Esophagus muscularis mucosa (tissue), 4 donors: ENCODE results near the gene PDXK. TPM values are rescaled to one million over a fixed set of nuclear protein-coding genes. Genes with fewer than 3 reads are reported as not detected.

ENCODE experiments used
- DNase-seq: peaks from one replicate; pipeline ENCODE4 v3.0.0-alpha.2; 2017; ENCODE audit errors: extremely low spot score
- H3K27ac ChIP-seq, 4 donors: fragments of 200-600 bp; sonication (generic); replicated peaks in 1 of 4; 1 replicate in 3 of 4; 2 replicates in 1 of 4; pipeline ENCODE4 v1.5.1; 2016 to 2019; ENCODE audit warnings: mild to moderate bottlenecking in 1 of 4
- H3K27me3 ChIP-seq, 4 donors: fragments of 200-600 bp; sonication (generic); one replicate each; pipeline versions ENCODE4 v1.5.1 to v1.6.0; 2016 to 2019
- H3K36me3 ChIP-seq, 4 donors: fragments of 200-600 bp; sonication (generic); one replicate each; pipeline ENCODE4 v1.5.1; 2016 to 2019
- H3K4me1 ChIP-seq, 4 donors: fragments of 200-600 bp; sonication (generic); one replicate each; pipeline ENCODE4 v1.5.1; 2016 to 2019
- H3K4me3 ChIP-seq, 4 donors: fragments of 200-600 bp; sonication (generic); 1 replicate in 2 of 4; 2 replicates in 2 of 4; pipeline ENCODE4 v1.5.1; 2016 to 2019; ENCODE audit warnings: mild to moderate bottlenecking in 4 of 4, moderate library complexity in 1 of 4
- H3K9me3 ChIP-seq, 4 donors: fragments of 200-600 bp; sonication (generic); 1 replicate in 3 of 4; 2 replicates in 1 of 4; pipeline ENCODE4 v1.5.1; 2016 to 2019
- CTCF ChIP-seq, 3 experiments: fragments of 200-600 bp in 2 of 3; fragments of 450-650 bp in 1 of 3; sonication (generic) in 2 of 3; IDR thresholded peaks; one replicate each; pipeline ENCODE4 v1.5.1; 2017 to 2019; ENCODE audit warnings: antibody characterized with exemption in 3 of 3, mild to moderate bottlenecking in 2 of 3, moderate library complexity in 1 of 3
- EP300 ChIP-seq: sonication (generic); formaldehyde crosslinking; IDR thresholded peaks from one replicate; pipeline ENCODE4 v1.6.1; 2017; ENCODE audit warnings: antibody characterized with exemption
- POLR2A ChIP-seq: fragments of 450-650 bp; IDR thresholded peaks from one replicate; pipeline ENCODE4 v1.6.1; 2017; ENCODE audit warnings: antibody characterized with exemption, moderate library complexity, mild to moderate bottlenecking, low read depth
- POLR2AphosphoS5 ChIP-seq, 2 donors: sonication (generic); formaldehyde crosslinking; IDR thresholded peaks; one replicate each; pipeline ENCODE4 v1.6.1; 2017; ENCODE audit warnings: antibody characterized with exemption in 2 of 2
- WGBS: methylation state at CpG from one replicate; pipeline ENCODE4 v1.1.5; 2018; 5-methylcytosine and 5-hydroxymethylcytosine counted together
- intact Hi-C: fragments of 100-400 bp; cut with DNase I; formaldehyde crosslinking; loops from one replicate; pipeline ENCODE4 v1.15.1; 2023
- total RNA-seq, 4 donors: library from RNA; depleted of rRNA; stranded (reverse); fragments of >200 nt; gene quantifications; one replicate each; pipeline versions ENCODE4 v1.1.0 to v1.2.1, GENCODE V29; 2016

Gene PDXK
- total RNA-seq, 4 donors from 2014 or later: 22.4 to 40.9 (median 31.8) TPM

- H3K27me3 ChIP-seq: no peaks in the 10 kb centered on the region
- intact Hi-C loops: no loop called here
- no peak for DNase-seq
- no peaks in the 10 kb centered on the region for H3K9me3 ChIP-seq
- peaks cover 0 to 21% (median 16%) of the 10 kb centered on the region in 4 donors for H3K36me3 ChIP-seq
- peak overlapping the region in 1 of 4 donors; percentile 10 for H3K4me3 ChIP-seq
- TF ChIP-seq CTCF (IDR thresholded peaks at IDR 0.05) (no peak), POLR2AphosphoS5 (IDR thresholded peaks at IDR 0.05) (peak; percentile 13 to 38)
- peaks cover 26 to 52% (median 45%) of the 10 kb centered on the region in 4 donors for H3K4me1 ChIP-seq
- H3K27ac ChIP-seq: peak overlapping the region; percentile 8 to 82 (median 68)
- WGBS: 55% methylated on average over 2 of the region's 9 CpGs
These were observed 15.9 kb downstream of the PDXK start for GRCh38 chr21:43734928-43735229.

GRCh38 chr21:43735236-43736091 is 16.5 kb downstream of the PDXK start:
- WGBS: 83% methylated on average over 18 of the region's 22 CpGs
- Histone ChIP-seq H3K4me3 (peak overlapping the region in 1 of 4 donors; percentile 10), H3K27me3 (no peaks in the 10 kb centered on the region), H3K36me3 (peaks cover 0 to 21% (median 16%) of the 10 kb centered on the region in 4 donors), H3K4me1 (peaks cover 26 to 54% (median 45%) of the 10 kb centered on the region in 4 donors), H3K9me3 (no peaks in the 10 kb centered on the region), H3K27ac (peak overlapping the region; percentile 8 to 82 (median 68))
- intact Hi-C loops: no loop called here
- TF ChIP-seq POLR2A: no peak
- no peak for TF ChIP-seq EP300
- TF ChIP-seq CTCF (IDR thresholded peaks at IDR 0.05): no peak
- DNase-seq: no peak

DNA sequence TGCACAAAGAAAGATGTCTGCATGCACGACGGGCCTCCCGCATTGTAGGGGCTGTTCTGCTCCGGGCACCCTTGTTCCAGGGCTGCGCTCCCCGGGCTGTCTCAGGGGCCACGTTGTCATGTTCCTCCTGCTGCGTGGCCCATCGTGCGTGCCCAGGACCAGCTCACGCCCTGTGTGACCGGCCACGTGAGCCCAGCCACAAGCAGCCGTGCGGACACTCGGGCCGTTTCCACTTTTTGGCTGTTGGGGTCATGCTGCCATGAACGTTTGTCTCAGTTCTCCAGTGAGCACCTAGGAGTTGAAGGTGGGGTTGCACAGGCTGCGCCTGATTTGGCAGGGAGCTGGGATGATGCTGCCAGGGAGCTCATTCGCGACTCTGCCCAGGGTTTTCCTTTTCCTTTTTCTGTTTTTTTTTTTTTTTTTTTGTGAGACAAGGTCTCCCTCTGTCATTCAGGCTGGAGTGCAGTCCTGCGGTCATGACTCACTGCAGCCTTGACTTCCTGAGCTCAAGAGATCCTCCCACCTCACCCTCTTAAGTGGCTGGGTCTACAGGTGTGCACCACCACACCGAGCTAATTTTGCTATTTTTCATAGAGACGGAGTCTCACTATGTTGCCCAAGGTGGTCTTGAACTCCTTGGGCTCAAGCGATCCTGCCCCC is 17.4 kb downstream of the PDXK start:
- intact Hi-C loops: no loop called here
- peaks cover 0 to 21% (median 16%) of the 10 kb centered on the region in 4 donors for H3K36me3 ChIP-seq
- H3K27me3 ChIP-seq: no peaks in the 10 kb centered on the region
- peaks cover 26 to 57% (median 48%) of the 10 kb centered on the region in 4 donors for H3K4me1 ChIP-seq
- 92% methylated on average over 24 of the region's 25 CpGs for WGBS
- no peaks in the 10 kb centered on the region for H3K9me3 ChIP-seq
- no peak overlapping the region for H3K4me3 ChIP-seq
- no peak for TF ChIP-seq POLR2AphosphoS5 (IDR thresholded peaks at IDR 0.05)
- TF ChIP-seq EP300: no peak
- no peak for TF ChIP-seq CTCF (IDR thresholded peaks at IDR 0.05)
- no peak for TF ChIP-seq POLR2A
- DNase-seq: no peak
- peak overlapping the region in 1 of 4 donors; percentile 80 for H3K27ac ChIP-seq

DNA sequence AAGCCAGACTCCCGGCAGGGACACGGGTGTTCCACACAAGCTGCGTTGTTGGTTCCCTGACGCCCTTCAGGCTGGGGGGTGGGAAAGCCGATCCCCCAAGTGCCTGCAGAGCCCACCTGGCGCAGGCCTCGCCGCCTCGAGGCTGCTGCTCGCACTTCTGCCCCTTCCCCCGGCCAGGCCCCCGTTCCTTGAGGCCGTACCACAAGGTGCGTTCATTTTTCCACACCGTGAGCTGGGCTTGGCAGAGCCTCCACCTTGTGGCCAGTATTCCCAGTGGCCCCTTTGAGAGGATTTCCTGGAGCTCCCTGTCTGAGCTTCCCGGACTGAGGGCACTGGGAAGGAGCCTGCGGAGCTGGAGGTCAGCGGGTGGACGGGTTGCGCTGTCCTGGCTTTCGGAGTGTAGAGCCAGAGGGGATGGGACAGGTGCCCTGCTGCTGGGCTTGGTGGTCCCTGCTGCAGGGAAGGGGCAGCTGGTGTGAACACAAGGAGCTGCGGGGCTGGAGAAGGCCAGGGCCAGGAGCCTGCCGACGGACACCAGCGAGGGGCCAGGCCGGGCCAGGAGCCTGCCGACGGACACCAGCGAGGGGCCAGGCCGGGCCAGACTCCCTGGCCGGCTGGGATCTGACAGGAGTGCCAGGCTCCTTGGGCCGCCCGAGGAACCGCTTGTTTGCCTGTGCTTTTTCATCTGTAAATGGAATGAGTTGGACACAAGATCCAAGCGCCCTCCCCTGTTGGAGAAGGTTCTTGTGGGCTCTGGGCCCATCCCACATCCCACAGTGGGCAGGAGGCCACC is 18.4 kb downstream of the PDXK start:
- WGBS: 93% methylated on average over 30 of the region's 35 CpGs
- Histone ChIP-seq H3K27me3 (no peaks in the 10 kb centered on the region), H3K36me3 (peaks cover 0 to 27% (median 25%) of the 10 kb centered on the region in 4 donors), H3K4me3 (no peak overlapping the region), H3K4me1 (peaks cover 22 to 55% (median 39%) of the 10 kb centered on the region in 4 donors), H3K9me3 (no peaks in the 10 kb centered on the region), H3K27ac (no peak overlapping the region)
- DNase-seq: no peak
- intact Hi-C loops: no loop called here
- TF ChIP-seq CTCF (IDR thresholded peaks at IDR 0.05) (no peak), EP300 (no peak), POLR2A (no peak), POLR2AphosphoS5 (IDR thresholded peaks at IDR 0.05) (no peak)
